Activated naive CD4-positive, alpha-beta T cell treated with anti-CD3 and anti-CD28 coated beads, Interleukin-2, amount 10 ng/mL, durations not matched to agents 7 days and 5 days (primary cell): ENCODE measurements around the gene GCLM.
A peak's percentile ranks its signal among the peaks of the same experiment; 100 is the strongest.

Experiments used
- CTCF ChIA-PET: fragments of 350-600 bp; sonication (Branson Sonifier 250); formaldehyde crosslinking; loops from one replicate; lab custom pipeline; 2021; ENCODE audit warnings: antibody characterized with exemption; lab: Charles Lee
- DNase-seq: peaks from one replicate; pipeline ENCODE4 v3.0.0-alpha.2; 2020
- H3K27ac Mint-ChIP-seq: one replicate; pipeline ENCODE4 v1.8.0; 2021; ENCODE audit warnings: mild to moderate bottlenecking, moderate library complexity, mixed read lengths
- H3K27me3 Mint-ChIP-seq: one replicate; pipeline ENCODE4 v1.8.0; 2021; ENCODE audit warnings: mild to moderate bottlenecking, mixed read lengths
- H3K36me3 Mint-ChIP-seq: one replicate; pipeline ENCODE4 v1.8.0; 2021; ENCODE audit warnings: mixed read lengths
- H3K4me1 Mint-ChIP-seq: one replicate; pipeline ENCODE4 v1.8.0; 2021; ENCODE audit warnings: mixed read lengths
- H3K4me3 Mint-ChIP-seq: one replicate; pipeline ENCODE4 v1.8.0; 2021; ENCODE audit warnings: mild to moderate bottlenecking, moderate library complexity, mixed read lengths
- H3K9me3 Mint-ChIP-seq: one replicate; pipeline ENCODE4 v1.8.0; 2021; ENCODE audit warnings: mixed read lengths

The GCLM gene

DNA sequence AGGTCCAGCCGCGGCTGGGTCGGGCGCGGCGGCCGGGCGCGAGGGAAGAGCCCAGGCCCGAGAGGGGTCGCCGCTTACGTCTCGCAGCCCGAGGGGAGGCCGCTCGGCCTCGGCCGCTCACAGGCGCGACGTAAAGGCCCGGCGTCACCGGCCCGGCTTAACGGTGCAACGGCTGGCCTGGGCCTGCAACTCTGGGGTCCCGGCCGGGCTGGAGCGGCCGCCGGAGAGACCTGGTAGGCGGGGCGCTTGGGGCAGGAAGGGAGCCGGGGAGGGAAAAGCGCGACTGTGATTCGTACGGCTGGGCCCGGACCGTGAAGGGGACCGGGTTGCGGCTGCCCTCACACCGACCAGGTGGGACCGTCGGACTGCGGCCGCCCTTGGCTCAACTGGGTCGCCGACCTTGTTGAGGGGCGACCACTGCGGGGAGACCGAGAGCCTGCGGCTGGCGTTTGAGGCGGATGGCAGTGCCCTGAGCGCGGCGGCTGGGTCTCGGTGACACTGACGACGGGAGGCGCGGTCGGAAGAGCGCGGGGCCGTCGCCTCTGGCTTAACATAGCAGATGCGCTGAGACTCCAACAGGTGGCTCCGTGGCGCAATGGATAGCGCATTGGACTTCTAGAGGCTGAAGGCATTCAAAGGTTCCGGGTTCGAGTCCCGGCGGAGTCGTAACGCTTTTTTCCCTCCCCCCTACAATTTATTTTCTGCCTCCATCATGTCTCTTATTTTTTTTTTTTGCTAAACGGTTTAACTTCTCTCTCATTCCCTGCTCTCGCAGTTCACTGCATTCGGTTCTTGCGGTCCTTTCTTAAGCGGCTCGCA is 62.0 kb downstream of the GCLM start:
- Mint-ChIP-seq H3K27me3 (peaks cover 19% of the 10 kb centered on the region), H3K27ac (peak overlapping the region; percentile 96), H3K36me3 (peaks cover 3% of the 10 kb centered on the region), H3K4me1 (peaks cover 31% of the 10 kb centered on the region), H3K4me3 (peak overlapping the region; percentile 88), H3K9me3 (peaks cover 3% of the 10 kb centered on the region)
- CTCF ChIA-PET, result interaction anchor here (0.6 to 7.3 kb wide), 2 partner anchors 32 to 219 kb away, joined by 3 to 105 read pairs; partner anchors contain the start of gene DNTTIP2
- DNase-seq, result peak; percentile 91

DNA sequence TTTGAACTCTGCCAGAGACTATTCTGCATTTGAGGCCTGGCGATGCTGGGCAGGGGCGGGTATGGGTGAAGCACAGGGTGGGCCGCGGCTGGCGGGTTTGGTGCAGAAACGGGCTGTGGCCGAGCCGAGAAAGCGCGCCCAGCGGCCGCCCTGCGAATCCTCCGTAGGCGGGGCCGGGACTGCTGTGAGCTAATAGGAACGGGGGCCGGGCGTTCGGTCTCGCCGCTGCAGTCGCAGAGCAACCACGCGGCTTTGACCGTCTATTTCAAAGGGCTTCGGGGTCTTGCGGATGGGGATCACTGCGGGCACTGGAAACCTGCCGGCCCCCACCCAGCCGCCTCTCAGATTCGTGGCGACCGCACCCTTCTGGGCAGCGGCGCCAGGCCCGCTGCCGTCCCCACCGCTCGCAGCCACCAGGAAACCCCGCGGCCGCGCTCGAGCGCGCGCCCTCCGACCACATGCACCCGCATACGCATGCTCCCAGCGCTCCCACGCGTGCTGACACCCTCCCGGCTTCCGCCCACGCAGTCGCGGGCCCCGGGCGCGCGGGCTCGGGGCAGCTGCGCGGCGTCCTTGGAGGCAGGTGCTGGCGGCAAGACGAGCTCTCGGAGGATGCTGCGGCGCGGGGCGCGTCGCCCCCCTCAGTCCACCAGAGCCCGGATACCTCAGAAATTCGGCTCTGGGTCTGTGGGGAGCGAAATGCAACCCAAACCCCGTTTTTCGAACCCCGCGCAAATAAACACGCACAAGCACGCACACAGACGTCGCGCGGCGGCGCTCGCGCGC is 62.8 kb downstream of the GCLM start:
- H3K4me3 Mint-ChIP-seq, result peak overlapping the region; percentile 88
- H3K4me1 Mint-ChIP-seq, result peaks cover 31% of the 10 kb centered on the region
- peaks cover 19% of the 10 kb centered on the region for H3K27me3 Mint-ChIP-seq

DNA sequence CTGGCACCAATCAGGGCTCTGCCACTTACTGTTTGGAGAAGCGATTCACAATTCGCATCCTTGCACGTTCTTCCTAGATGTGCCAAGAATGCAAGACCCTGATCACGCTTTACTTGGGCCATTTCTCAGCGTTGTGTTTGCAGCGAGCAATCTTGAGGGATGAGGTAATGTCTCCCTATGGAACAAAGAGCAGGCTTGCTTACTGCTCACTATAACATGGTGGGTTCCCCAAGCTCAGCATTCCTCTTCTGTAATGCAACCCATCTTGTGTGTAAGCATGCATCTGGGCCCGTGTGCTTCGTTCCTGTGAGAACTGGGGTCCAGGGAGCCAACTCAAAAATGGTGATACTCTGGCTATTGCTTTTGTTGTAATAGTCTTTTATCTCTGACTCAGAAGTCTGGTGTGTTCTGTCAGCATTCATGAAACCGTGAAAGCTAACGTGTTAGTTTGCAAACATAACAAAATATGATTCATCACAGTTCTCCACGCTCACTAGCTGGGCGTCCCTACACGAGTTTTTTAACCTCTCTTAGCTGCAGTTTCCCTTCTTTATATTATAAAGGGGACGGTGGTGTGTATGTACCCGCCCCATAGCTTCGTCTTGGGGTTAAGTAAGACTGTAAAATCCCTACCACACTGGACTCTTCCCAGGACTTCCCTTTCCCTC is 63.6 kb downstream of the GCLM start:
- peaks cover 17% of the 10 kb centered on the region for H3K27me3 Mint-ChIP-seq
- H3K9me3 Mint-ChIP-seq, result peaks cover 3% of the 10 kb centered on the region
- H3K36me3 Mint-ChIP-seq, result peaks cover 3% of the 10 kb centered on the region
- H3K4me1 Mint-ChIP-seq, result peaks cover 31% of the 10 kb centered on the region
- DNase-seq, result no peak
- CTCF ChIA-PET, result interaction anchor here (0.6 to 7.3 kb wide), 10 partner anchors 21 to 765 kb away, joined by 3 to 105 read pairs (median 4); no protein-coding TSS in a partner anchor
- peak overlapping the region; percentile 88 for H3K4me3 Mint-ChIP-seq
- H3K27ac Mint-ChIP-seq, result peak overlapping the region; percentile 96

More for the DNA sequence above, 62.8 kb downstream of the GCLM start:
- peak; percentile 86 for DNase-seq
- Mint-ChIP-seq H3K36me3 (peaks cover 3% of the 10 kb centered on the region), H3K9me3 (peaks cover 3% of the 10 kb centered on the region), H3K27ac (peak overlapping the region; percentile 96)
- CTCF ChIA-PET, result interaction anchor here (0.6 to 7.3 kb wide), 9 partner anchors 22 to 766 kb away, joined by 3 to 105 read pairs (median 4); no protein-coding TSS in a partner anchor

DNA sequence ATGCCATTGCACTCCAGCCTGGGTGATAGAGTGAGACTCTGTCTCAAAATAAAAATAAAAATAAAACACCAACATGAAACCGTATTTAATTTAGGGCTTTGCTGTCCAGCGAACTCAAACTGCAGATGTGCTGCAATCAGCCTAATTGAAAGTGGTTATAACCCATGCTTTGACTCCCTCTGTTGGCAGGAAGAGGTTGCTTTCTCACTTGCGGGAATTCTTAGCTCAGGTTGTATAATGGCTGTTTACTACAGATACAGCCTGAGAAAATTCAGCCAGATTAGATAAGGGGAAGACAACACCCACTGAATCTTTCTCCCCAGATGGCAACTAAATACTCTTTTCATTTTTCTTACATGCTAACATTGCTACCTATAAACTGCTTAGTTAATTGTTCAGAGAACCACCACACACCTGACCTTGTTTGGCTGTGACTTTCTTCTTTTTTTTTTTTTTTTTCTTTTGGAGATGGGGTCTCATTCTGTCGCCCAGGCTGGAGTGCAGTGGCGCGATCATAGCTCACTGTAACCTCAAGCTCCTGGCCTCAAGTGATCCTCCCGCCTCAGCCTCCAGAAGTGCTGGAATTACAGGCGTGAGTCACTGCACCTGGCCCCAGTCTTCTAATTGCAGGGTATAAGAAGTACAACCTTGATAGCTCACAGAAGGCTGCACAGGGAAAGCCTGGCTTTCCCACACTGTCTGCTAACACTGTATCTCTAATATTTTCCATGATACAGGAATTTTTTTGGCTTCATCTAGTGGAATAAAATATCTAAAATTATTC is 64.8 kb downstream of the GCLM start:
- DNase-seq, result peak; percentile 49
- Mint-ChIP-seq H3K4me1 (peaks cover 27% of the 10 kb centered on the region), H3K27me3 (peaks cover 10% of the 10 kb centered on the region), H3K27ac (peak overlapping the region; percentile 64), H3K36me3 (peaks cover 3% of the 10 kb centered on the region), H3K4me3 (no peak overlapping the region), H3K9me3 (no peaks in the 10 kb centered on the region)
- CTCF ChIA-PET, result interaction anchor here (0.6 to 7.3 kb wide), 19 partner anchors 18 to 850 kb away, joined by 3 to 105 read pairs (median 3); partner anchors contain the start of gene BCAR3

DNA sequence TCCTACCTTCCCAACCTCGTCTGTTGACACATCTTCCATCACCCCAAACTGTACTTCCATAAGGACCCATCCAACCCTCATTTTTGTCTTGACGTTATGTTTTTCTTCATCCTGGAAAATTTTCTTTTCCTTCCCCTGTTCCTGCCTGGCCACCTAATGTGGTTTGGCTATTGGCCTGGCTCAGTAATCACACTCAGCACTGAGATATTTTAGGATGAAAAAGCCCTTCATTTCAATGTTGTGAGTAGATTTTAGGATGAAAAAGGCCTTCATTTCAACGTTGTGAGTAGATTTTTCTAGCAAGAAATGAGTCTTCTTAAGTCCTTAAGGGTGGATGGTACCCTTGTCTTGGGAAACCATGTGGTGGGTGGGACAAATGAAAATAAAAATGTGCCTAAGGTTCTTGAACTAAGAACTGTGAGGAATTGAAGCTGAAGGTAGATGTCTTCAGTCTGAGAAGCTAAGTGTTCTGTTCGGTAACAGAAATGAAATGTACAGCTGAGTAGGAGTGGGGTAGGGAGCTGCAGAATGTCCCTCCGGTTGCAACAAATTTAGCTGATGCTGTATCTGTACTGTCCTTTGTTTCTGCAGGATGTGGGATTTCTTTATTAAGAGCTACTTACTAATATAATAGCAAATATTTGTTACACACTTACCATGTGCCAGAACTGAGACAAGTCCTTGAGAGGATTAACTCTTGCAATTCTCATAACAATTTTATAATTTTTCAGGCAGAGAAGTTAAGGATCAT is 66.3 kb downstream of the GCLM start:
- Mint-ChIP-seq H3K27ac (no peak overlapping the region), H3K27me3 (peaks cover 10% of the 10 kb centered on the region), H3K9me3 (no peaks in the 10 kb centered on the region), H3K4me3 (no peak overlapping the region), H3K36me3 (peaks cover 3% of the 10 kb centered on the region), H3K4me1 (peaks cover 19% of the 10 kb centered on the region)
- DNase-seq, result no peak
- CTCF ChIA-PET, result interaction anchor here (0.8 to 7.3 kb wide), 7 partner anchors 8 to 539 kb away, joined by 3 to 105 read pairs (median 4); no protein-coding TSS in a partner anchor

DNA sequence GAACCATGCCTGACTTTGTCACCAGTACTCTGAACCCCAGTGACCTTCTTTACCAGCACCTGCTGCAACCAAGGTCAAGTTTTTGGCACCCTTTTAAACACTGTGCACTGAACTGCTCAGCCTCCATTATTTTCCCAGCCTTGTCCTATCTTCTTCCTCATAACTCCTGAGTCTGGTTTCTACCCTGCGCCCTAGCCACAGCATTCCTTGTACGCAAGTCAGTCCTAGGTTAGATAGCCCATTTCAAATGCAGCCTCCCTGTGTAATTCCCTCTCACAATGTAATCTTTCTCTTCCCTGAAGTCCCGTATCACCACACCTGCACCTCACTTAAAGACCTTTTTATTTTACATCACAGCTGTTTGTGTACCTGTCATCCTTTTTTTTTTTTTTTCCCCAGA is 67.5 kb downstream of the GCLM start:
- no peaks in the 10 kb centered on the region for H3K36me3 Mint-ChIP-seq
- no peak overlapping the region for H3K27ac Mint-ChIP-seq
- H3K4me3 Mint-ChIP-seq, result no peak overlapping the region
- H3K4me1 Mint-ChIP-seq, result peaks cover 16% of the 10 kb centered on the region
- CTCF ChIA-PET, result interaction anchor here (0.7 to 7.3 kb wide), 4 partner anchors 27 to 538 kb away, joined by 4 to 105 read pairs (median 47); no protein-coding TSS in a partner anchor
- no peaks in the 10 kb centered on the region for H3K9me3 Mint-ChIP-seq
- H3K27me3 Mint-ChIP-seq, result no peaks in the 10 kb centered on the region
- no peak for DNase-seq

DNA sequence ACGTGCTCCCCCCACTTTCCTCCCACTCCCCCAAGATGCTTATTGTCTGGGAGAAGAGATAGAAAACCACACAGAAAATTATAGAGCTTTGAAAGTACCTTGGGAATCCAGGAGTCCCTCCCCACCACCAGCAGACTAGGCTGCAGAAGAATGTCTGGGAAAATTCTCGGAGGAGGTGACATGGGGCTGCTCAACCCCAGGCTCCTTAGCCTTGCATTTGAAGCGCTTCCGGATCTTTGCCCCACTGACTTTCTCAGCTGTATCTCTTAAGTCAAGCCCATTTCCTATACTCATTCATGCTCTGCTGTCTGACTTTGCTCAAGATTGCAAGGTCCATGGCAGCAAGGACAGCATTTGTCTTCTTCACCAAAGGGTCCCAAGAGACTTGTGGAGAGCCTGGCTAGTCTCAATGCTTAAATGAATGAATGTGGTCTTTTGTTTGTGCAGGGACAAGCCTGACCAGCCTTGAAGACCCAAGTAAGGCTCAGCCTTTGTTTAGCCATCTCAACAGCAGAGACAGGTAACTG is 68.2 kb downstream of the GCLM start:
- CTCF ChIA-PET, result interaction anchor here (1.1 to 7.3 kb wide), 3 partner anchors 27 to 213 kb away, joined by 3 to 105 read pairs (median 3); no protein-coding TSS in a partner anchor
- H3K4me3 Mint-ChIP-seq, result no peak overlapping the region
- H3K36me3 Mint-ChIP-seq, result no peaks in the 10 kb centered on the region

DNA sequence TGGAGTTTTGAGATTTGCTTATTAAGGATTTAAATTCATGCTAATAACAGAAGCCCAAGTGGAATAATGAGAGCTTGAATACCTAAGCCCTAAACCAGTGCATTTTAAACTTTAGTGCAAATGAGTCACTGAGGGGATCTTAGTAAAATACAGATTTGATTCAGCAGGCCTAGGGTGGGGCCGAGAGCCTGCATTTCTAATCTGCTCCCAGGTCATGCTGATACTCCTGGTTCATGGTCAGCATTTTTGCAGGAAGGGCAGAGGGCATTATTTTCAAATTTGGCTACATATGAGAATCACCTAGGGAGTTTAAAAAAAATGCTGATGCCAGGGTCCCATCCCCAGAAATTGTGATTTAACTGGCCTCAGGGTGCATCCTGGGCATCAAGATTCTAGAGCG is 69.5 kb downstream of the GCLM start:
- no peak for DNase-seq
- CTCF ChIA-PET, result interaction anchor here (7.3 kb wide), 1 partner anchor 211 kb away, joined by 105 read pairs; no protein-coding TSS in a partner anchor
- Mint-ChIP-seq H3K36me3 (no peaks in the 10 kb centered on the region), H3K4me3 (no peak overlapping the region), H3K4me1 (peaks cover 7% of the 10 kb centered on the region), H3K27me3 (no peaks in the 10 kb centered on the region), H3K9me3 (no peaks in the 10 kb centered on the region), H3K27ac (no peak overlapping the region)

More for the DNA sequence above, 68.2 kb downstream of the GCLM start:
- H3K27ac Mint-ChIP-seq, result no peak overlapping the region
- H3K27me3 Mint-ChIP-seq, result no peaks in the 10 kb centered on the region
- no peak for DNase-seq
- H3K9me3 Mint-ChIP-seq, result no peaks in the 10 kb centered on the region
- peaks cover 15% of the 10 kb centered on the region for H3K4me1 Mint-ChIP-seq

DNA sequence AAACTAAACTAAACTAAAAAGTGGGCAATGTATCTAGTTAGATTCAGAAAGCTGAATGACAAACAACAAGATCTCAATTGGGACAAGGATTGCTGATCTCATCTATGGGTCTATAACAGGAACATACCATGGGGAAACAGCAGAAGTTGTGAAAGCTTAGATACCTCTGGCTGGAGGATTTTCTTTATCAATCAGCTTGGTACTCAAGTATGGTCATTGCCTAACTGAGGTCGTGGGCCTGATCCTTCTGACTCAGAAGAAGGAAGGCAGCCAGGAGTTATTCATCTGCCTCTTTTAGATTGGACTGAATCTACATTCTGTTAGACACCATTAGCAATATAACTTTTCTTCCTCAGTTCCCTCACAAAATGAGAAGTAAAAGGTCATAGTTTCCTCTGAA is 69.9 kb downstream of the GCLM start:
- CTCF ChIA-PET, result no interaction called here
- H3K36me3 Mint-ChIP-seq, result no peaks in the 10 kb centered on the region
- H3K4me1 Mint-ChIP-seq, result peaks cover 2% of the 10 kb centered on the region
- DNase-seq, result no peak
- no peaks in the 10 kb centered on the region for H3K9me3 Mint-ChIP-seq
- no peaks in the 10 kb centered on the region for H3K27me3 Mint-ChIP-seq
- H3K4me3 Mint-ChIP-seq, result no peak overlapping the region
- H3K27ac Mint-ChIP-seq, result no peak overlapping the region

DNA sequence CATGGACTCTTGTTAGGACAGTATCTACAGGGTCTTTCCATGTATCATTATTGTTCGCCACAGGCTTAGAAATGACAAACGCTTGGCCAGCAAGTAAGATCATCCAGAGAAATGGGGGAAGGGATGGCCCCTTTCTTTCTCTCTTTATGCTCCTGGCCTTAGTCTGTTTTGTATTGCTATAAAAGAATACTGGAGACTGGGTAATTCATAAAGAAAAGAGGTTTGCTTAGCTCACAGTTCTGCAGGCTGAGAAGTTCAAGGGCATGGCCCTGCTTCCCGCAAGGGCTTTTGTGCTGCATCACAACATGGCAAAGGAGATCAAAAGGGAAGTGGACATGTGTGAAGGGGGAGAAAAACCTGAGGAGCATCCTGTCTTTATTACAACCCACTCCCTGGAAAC is 71.3 kb downstream of the GCLM start:
- Mint-ChIP-seq H3K9me3 (peaks cover 6% of the 10 kb centered on the region), H3K27ac (no peak overlapping the region), H3K36me3 (no peaks in the 10 kb centered on the region), H3K4me1 (no peaks in the 10 kb centered on the region), H3K27me3 (no peaks in the 10 kb centered on the region), H3K4me3 (no peak overlapping the region)
- CTCF ChIA-PET, result no interaction called here
- DNase-seq, result no peak
